ENCODE data around the gene CALM3. TPM values are rescaled to one million over a fixed set of nuclear protein-coding genes. Genes with fewer than 3 reads are reported as not detected.
A peak's percentile ranks its signal among the peaks of the same experiment; 100 is the strongest.

Gene CALM3
- total and polyA plus RNA-seq, 9 donors, result 80.5 to 646 (median 225) TPM

DNA sequence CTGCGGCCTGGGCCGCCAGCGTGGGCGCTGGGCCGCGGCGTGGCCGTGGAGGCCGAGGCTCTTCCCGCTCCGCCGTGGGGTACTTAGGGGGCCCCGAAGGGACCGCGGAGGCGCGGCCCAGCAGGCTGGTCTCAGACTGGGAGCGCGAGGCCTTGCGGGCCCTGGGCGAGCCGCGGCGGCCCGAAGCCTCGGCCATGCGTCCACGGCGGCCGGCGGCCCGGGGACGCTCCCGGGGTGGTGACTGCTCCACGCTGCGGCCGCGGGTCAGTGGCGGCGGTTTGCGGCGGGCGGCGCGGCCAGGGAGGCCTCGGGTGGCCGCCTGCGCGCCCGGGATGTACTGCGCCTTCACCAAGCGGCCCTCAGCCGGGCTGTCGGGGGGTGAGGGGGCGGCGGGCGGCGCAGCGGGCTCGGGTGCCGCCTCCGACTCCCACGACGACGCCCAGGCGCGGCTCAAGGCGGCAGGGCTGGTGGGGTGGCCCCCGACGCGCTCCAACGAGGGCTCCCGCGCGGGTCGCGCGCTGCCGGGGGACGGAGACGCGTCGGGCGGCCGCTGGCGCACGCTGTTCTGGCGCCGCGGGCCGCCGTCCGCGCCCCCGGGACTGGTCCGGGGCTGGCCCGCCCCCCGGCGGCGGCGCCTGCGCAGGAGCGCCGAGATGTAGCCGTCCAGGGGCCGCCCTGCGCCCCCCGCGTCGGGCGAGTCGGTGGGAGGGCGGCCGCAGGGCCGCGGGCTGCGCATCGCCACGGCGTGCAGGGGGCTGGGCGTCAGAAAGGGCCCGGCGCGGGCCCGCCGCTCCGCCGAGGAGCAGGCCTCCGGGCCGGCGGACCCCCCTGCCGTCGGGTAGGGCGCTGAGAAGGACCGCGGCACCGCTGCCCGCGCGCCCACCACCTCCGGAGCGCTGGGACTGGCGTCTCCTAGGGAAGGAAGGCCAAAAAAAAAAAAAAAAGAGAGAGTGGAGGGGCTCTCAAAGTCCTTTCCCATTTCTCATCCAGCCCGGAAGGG, 48.1 kb downstream of the CALM3 start:
- Histone ChIP-seq H3K27me3 (no peaks in the 10 kb centered on the region), H3K4me1 (ENCODE audit: insufficient read depth) (peaks cover 3% of the 10 kb centered on the region), H3K36me3 (no peaks in the 10 kb centered on the region), H3K27ac (no peak overlapping the region), H3K9me3 (no peaks in the 10 kb centered on the region), H3K4me3 (no peak overlapping the region)
- DNase-seq, result no peak
- TF ChIP-seq POLR2A (IDR thresholded peaks at IDR 0.05) (no peak), EP300 (IDR thresholded peaks at IDR 0.05) (no peak)
- intact Hi-C loops (cut with DNase I), result no loop called here
- WGBS, 3 donors, result 73 to 82% (median 78%) methylated on average over 118 to 144 of the region's 144 CpGs

DNA sequence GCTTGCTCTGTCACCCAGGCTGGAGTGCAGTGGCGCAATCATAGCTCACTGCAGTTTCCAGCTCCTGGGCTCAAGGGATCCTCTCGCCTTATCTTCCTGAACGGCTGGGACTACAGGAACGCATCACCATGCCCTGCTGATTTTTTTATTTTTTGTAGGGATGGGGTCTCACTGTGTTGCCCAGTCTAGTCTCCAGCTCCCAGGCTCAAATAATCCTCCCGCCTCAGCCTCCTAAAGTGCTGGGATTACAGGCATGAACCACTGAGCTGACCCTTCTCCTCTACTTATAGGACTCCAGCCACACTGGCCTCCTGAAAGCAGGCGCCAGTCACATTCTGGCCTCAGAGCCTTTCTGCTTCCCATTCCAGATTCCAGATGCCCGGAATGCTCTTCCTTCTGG, 49.3 kb downstream of the CALM3 start:
- H3K4me1 ChIP-seq (ENCODE audit: insufficient read depth), result peaks cover 3% of the 10 kb centered on the region
- H3K4me3 ChIP-seq, result no peak overlapping the region
- DNase-seq, result no peak
- WGBS, 3 donors, result 76 to 87% (median 86%) methylated on average over 7 of the region's 7 CpGs
- no peaks in the 10 kb centered on the region for H3K9me3 ChIP-seq
- H3K36me3 ChIP-seq, result no peaks in the 10 kb centered on the region
- no peak overlapping the region for H3K27ac ChIP-seq
- TF ChIP-seq, protein P1, sequence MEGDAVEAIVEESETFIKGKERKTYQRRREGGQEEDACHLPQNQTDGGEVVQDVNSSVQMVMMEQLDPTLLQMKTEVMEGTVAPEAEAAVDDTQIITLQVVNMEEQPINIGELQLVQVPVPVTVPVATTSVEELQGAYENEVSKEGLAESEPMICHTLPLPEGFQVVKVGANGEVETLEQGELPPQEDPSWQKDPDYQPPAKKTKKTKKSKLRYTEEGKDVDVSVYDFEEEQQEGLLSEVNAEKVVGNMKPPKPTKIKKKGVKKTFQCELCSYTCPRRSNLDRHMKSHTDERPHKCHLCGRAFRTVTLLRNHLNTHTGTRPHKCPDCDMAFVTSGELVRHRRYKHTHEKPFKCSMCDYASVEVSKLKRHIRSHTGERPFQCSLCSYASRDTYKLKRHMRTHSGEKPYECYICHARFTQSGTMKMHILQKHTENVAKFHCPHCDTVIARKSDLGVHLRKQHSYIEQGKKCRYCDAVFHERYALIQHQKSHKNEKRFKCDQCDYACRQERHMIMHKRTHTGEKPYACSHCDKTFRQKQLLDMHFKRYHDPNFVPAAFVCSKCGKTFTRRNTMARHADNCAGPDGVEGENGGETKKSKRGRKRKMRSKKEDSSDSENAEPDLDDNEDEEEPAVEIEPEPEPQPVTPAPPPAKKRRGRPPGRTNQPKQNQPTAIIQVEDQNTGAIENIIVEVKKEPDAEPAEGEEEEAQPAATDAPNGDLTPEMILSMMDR (IDR thresholded peaks at IDR 0.05), result no peak
- TF ChIP-seq POLR2A (IDR thresholded peaks at IDR 0.05) (no peak), EP300 (IDR thresholded peaks at IDR 0.05) (no peak)
- intact Hi-C loops (cut with DNase I), result no loop called here
- no peaks in the 10 kb centered on the region for H3K27me3 ChIP-seq

DNA sequence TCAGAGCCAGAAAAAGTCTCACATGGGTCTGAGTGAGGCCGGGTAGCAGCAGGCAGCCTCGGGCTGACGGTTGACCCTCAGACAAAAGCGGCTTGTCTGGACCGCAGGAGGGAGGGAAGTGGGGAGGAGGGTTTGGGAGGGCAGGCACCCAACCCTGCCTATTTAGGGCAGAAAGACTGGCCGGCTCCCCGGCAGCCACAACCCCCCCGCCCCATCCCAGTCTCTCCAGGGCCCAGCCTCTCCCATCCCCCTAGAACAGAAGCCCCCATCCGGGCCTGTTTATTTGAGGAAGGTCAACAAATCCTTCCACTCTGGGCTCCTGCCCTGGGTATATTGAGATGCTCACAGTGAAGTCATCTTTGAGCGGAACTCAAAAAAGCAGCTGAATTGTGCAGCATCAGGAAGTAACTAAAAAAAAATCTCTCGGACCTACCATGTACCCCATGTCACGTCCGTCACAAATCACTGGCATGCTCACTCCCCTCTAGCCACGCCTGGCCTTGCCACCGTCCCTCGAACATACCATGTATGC, 53.6 kb downstream of the CALM3 start:
- no peaks in the 10 kb centered on the region for H3K9me3 ChIP-seq
- no peaks in the 10 kb centered on the region for H3K4me1 ChIP-seq (ENCODE audit: insufficient read depth)
- peak overlapping the region in 1 of 2 donors; percentile 12 for H3K27ac ChIP-seq
- intact Hi-C loops (cut with DNase I), result no loop called here
- H3K27me3 ChIP-seq, result no peaks in the 10 kb centered on the region
- TF ChIP-seq EP300 (IDR thresholded peaks at IDR 0.05) (no peak), POLR2A (IDR thresholded peaks at IDR 0.05) (no peak)
- TF ChIP-seq, protein P1 (IDR thresholded peaks at IDR 0.05), result no peak
- WGBS, 3 donors, result 49 to 60% (median 49%) methylated on average over 16 of the region's 16 CpGs
- no peak for DNase-seq
- no peaks in the 10 kb centered on the region for H3K36me3 ChIP-seq
- no peak overlapping the region for H3K4me3 ChIP-seq

DNA sequence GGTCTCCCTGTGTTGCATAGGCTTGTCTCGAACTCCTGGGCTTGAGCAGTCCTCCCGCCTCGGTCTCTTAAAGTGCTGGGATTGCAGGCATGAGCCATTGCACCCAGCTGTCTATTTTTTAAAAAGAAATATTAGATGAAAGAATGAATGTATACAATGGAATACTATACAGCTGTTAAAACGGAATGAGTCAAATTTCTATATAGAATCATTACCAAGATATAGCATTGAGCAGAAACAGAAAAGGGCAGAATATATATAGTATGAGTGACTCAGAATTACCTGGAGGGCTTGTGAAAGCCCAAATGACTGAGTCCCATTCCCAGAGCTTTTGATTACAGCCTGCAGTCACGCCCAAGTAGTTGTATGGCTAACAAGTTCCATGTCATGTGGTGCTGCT, 55.4 kb downstream of the CALM3 start:
- DNase-seq, result no peak
- H3K27me3 ChIP-seq, result no peaks in the 10 kb centered on the region
- no peaks in the 10 kb centered on the region for H3K4me1 ChIP-seq (ENCODE audit: insufficient read depth)
- 94 to 98% (median 94%) methylated on average over 5 of the region's 5 CpGs for WGBS, 3 donors
- no peak overlapping the region for H3K27ac ChIP-seq
- intact Hi-C loops (cut with DNase I), result no loop called here
- H3K9me3 ChIP-seq, result no peaks in the 10 kb centered on the region
- H3K36me3 ChIP-seq, result no peaks in the 10 kb centered on the region
- TF ChIP-seq EP300 (IDR thresholded peaks at IDR 0.05) (no peak), POLR2A (IDR thresholded peaks at IDR 0.05) (no peak)
- TF ChIP-seq, protein P1 (IDR thresholded peaks at IDR 0.05), result no peak
- H3K4me3 ChIP-seq, result no peak overlapping the region
